ENCODE measurements around the gene ERVW-1. TPM values are rescaled to one million over a fixed set of nuclear protein-coding genes. Genes with fewer than 3 reads are reported as not detected.
"Not testable (repeated sequence)": the region's sequence is repeated elsewhere in the genome, so short reads cannot be mapped to it uniquely, and the experiment has no call there.

The ERVW-1 gene, protein sequence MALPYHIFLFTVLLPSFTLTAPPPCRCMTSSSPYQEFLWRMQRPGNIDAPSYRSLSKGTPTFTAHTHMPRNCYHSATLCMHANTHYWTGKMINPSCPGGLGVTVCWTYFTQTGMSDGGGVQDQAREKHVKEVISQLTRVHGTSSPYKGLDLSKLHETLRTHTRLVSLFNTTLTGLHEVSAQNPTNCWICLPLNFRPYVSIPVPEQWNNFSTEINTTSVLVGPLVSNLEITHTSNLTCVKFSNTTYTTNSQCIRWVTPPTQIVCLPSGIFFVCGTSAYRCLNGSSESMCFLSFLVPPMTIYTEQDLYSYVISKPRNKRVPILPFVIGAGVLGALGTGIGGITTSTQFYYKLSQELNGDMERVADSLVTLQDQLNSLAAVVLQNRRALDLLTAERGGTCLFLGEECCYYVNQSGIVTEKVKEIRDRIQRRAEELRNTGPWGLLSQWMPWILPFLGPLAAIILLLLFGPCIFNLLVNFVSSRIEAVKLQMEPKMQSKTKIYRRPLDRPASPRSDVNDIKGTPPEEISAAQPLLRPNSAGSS
- not detected in 2 replicates for total RNA-seq

DNA sequence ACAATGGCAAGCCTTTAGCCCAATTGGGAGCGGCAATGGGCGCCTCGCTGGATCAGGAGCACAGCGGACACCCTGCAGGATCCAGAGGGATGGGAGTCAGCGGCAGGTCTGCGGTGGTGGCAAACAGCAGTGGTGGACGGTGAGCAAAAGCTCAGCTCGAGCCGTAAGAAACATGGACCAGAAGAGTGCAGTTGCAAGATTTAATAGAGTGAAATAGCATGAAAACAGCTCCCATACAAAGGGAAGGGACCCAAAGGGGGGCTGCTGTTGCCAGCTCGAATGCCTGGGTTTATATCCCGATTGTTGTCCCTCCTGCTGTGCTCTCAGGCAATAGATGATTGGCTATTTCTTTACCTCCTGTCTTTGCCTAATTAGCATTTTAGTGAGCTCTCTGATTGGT, at the start of gene ERVW-1:
TSS of gene ERVW-1 (minus strand) at position 266 of the 400 bp plus-strand sequence. CDS start 7,565 bp downstream, outside the sequence.
- DNase-seq (ENCODE audit: low read depth); H3K4me3 ChIP-seq (ENCODE audit: low read depth, low read length): not testable (repeated sequence)

DNA sequence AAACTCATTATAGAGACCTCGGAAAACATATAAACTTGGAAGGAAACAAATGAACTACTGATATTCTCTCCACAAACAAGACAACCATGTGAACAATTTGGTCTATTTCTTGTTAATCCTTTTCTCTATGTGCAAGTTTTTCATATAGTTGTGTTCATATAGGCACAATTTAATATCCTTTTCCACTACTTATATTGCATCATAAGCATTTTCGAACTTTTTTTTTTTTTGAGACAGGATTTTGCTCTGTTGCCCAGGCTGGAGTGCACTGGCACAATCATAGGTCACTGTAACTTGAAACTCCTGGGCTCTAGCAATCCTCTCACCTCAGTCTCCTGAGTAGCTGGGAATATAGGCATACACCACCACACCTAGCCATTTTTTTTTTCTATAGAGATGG, 45.4 kb upstream of the ERVW-1 start:
- no peak for DNase-seq (ENCODE audit: low read depth)
- Histone ChIP-seq H3K36me3 (ENCODE audit: control insufficient read depth, insufficient read depth, low read length) (no peaks in the 10 kb centered on the region), H3K4me3 (ENCODE audit: low read depth, low read length) (no peak overlapping the region), H3K27me3 (ENCODE audit: control insufficient read depth, insufficient read depth, low read length) (no peaks in the 10 kb centered on the region)
- no peak for TF ChIP-seq CTCF (IDR thresholded peaks at IDR 0.05; ENCODE audit: insufficient read depth, low read length, poor library complexity, severe bottlenecking)

More for the DNA sequence above, at the start of gene ERVW-1:
- not testable (repeated sequence) for H3K27me3 ChIP-seq (ENCODE audit: control insufficient read depth, insufficient read depth, low read length); H3K36me3 ChIP-seq (ENCODE audit: control insufficient read depth, insufficient read depth, low read length)

DNA sequence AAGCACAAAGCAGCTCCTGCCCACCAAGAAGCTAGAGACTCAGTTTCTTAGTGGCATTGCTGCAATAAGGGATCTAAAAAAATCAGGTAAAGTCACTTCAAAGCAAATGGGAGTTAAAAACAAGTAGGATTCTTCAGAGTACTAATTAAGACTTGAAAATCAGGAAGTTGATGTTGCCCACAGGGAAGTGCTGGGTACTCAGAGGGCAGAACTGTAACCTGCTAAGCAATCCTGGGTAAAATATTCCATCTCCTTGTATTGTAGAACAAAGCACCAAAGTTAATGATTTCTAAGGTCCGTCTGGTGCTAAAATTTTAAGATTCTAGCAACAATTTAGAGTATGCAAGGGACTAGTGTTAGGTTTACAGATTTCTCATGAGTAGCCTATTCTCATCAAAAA, 42.3 kb upstream of the ERVW-1 start:
- no peaks in the 10 kb centered on the region for H3K27me3 ChIP-seq (ENCODE audit: control insufficient read depth, insufficient read depth, low read length)
- peaks cover 2% of the 10 kb centered on the region for H3K36me3 ChIP-seq (ENCODE audit: control insufficient read depth, insufficient read depth, low read length)
- no peak for TF ChIP-seq CTCF (IDR thresholded peaks at IDR 0.05; ENCODE audit: insufficient read depth, low read length, poor library complexity, severe bottlenecking)
- no peak for DNase-seq (ENCODE audit: low read depth)
- no peak overlapping the region for H3K4me3 ChIP-seq (ENCODE audit: low read depth, low read length)

GRCh38 chr7:92517631-92518030, 39.9 kb upstream of the ERVW-1 start:
- DNase-seq (ENCODE audit: low read depth), result no peak
- TF ChIP-seq CTCF (IDR thresholded peaks at IDR 0.05; ENCODE audit: insufficient read depth, low read length, poor library complexity, severe bottlenecking), result no peak
- Histone ChIP-seq H3K36me3 (ENCODE audit: control insufficient read depth, insufficient read depth, low read length) (peaks cover 2% of the 10 kb centered on the region), H3K4me3 (ENCODE audit: low read depth, low read length) (no peak overlapping the region), H3K27me3 (ENCODE audit: control insufficient read depth, insufficient read depth, low read length) (no peaks in the 10 kb centered on the region)

- Histone ChIP-seq H3K4me3 (ENCODE audit: low read depth, low read length) (no peak overlapping the region), H3K27me3 (ENCODE audit: control insufficient read depth, insufficient read depth, low read length) (no peaks in the 10 kb centered on the region), H3K36me3 (ENCODE audit: control insufficient read depth, insufficient read depth, low read length) (peaks cover 2% of the 10 kb centered on the region)
- no peak for TF ChIP-seq CTCF (IDR thresholded peaks at IDR 0.05; ENCODE audit: insufficient read depth, low read length, poor library complexity, severe bottlenecking)
- DNase-seq (ENCODE audit: low read depth), result no peak
Measured at GRCh38 chr7:92513167-92513902, 35.6 kb upstream of the ERVW-1 start.

DNA sequence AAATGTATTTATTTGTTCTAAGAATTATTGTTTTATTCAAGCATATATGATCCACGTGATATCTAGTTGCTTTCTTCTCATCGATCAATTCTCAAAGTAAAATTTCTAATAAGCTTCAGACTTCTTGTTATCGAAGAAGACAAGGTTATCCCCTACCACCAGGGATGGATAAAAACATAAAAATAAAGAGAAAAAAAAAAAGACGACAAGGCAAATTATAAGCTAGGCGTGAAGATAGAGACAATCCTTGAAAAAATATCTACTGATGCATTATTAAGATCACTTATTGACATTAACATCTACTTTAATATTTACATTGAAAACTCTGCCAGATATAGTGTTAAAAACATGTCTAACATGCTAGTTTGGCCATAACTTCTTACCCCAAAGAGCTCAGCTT, 31.2 kb upstream of the ERVW-1 start:
- no peak for TF ChIP-seq CTCF (IDR thresholded peaks at IDR 0.05; ENCODE audit: insufficient read depth, low read length, poor library complexity, severe bottlenecking)
- no peak overlapping the region for H3K4me3 ChIP-seq (ENCODE audit: low read depth, low read length)
- peaks cover 1% of the 10 kb centered on the region for H3K36me3 ChIP-seq (ENCODE audit: control insufficient read depth, insufficient read depth, low read length)
- no peaks in the 10 kb centered on the region for H3K27me3 ChIP-seq (ENCODE audit: control insufficient read depth, insufficient read depth, low read length)
- no peak for DNase-seq (ENCODE audit: low read depth)
